Ectodermal cell (in vitro differentiated cells): ENCODE results near the gene GGTA1.
"Not testable (repeated sequence)": the region's sequence is repeated elsewhere in the genome, so short reads cannot be mapped to it uniquely, and the experiment has no call there.

Source experiments
- H3K27ac ChIP-seq: 2 replicates; pipeline ENCODE4 v1.7.0; 2013; ENCODE audit warnings: mild to moderate bottlenecking, low read depth, low read length; ENCODE audit not compliant: insufficient read depth, poor library complexity, severe bottlenecking
- H3K27me3 ChIP-seq: 2 replicates; pipeline ENCODE4 v1.7.0; 2013; ENCODE audit warnings: mild to moderate bottlenecking, low read length; ENCODE audit not compliant: insufficient read depth, control insufficient read depth, poor library complexity, severe bottlenecking
- H3K36me3 ChIP-seq: one replicate; pipeline ENCODE4 v1.7.0; 2013; ENCODE audit warnings: low read length; ENCODE audit not compliant: control insufficient read depth, insufficient read depth
- H3K4me1 ChIP-seq: one replicate; pipeline ENCODE4 v1.7.0; 2013; ENCODE audit warnings: low read length; ENCODE audit not compliant: control insufficient read depth, insufficient read depth
- H3K4me3 ChIP-seq: 2 replicates; pipeline ENCODE4 v1.7.0; 2013; ENCODE audit warnings: low read depth, low read length, control low read depth; ENCODE audit not compliant: insufficient read depth
- H3K9me3 ChIP-seq: 2 replicates; pipeline ENCODE4 v1.7.0; 2013; ENCODE audit warnings: mild to moderate bottlenecking, low read length, moderate library complexity; ENCODE audit not compliant: control insufficient read depth
- WGBS, 2 experiments: methylation state at CpG; one replicate each; pipeline ENCODE4 v1.1.7; 2013; ENCODE audit warnings: missing lambda C conversion rate in 2 of 2; 5-methylcytosine and 5-hydroxymethylcytosine counted together

Gene GGTA1

DNA sequence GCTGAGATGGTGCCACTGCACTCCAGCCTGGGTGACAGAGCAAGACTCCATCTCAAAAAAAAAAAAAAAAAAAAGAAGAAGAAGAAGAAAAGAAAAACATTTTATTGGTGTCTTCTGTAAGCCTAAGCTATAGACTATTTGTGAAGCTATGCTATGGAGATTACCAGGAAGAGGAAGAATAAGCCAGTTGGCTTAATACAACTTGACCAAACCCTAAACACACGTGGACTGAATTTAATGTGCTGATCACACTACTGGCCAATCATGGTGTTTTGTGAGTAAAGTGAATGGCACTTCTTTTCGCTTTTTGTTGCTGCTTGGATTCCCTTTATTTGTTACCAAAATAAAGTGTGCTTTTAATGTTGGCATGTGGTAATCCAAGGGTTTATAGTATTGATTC lies 49.9 kb downstream of the GGTA1 start:
- no peak overlapping the region for H3K27ac ChIP-seq
- WGBS, 2 experiments: 91 to 94% methylated on average over 2 of the region's 2 CpGs
- no peaks in the 10 kb centered on the region for H3K4me1 ChIP-seq
- no peaks in the 10 kb centered on the region for H3K9me3 ChIP-seq
- H3K27me3 ChIP-seq: no peaks in the 10 kb centered on the region
- no peak overlapping the region for H3K4me3 ChIP-seq
- H3K36me3 ChIP-seq: no peaks in the 10 kb centered on the region

DNA sequence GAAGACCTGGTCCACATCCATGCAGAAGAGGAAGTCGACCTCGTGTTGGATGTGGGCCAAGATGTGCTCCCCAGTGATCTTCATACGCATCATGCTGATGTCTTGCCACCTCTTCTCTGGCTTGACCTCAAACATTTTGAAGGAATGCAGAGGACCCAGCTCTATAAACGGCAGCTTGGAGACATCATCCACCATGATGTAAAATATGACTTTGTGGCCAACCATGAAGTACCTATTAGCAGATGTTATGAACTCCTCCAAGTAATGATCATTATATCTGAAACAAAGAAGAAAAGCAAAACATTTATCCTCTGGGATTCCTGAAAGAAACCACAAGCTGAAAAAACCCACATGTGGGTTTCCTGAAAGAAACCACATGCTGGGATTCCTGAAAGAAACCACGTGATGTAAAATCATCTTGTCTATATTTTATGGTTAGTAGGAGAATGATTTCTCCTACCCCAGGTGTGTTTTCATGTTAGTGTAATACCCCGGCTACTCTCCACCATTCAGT lies 52.3 kb downstream of the GGTA1 start:
- 91 to 92% methylated on average over 6 of the region's 6 CpGs for WGBS, 2 experiments
- Histone ChIP-seq H3K9me3 (no peaks in the 10 kb centered on the region), H3K27ac (no peak overlapping the region), H3K36me3 (no peaks in the 10 kb centered on the region), H3K4me3 (no peak overlapping the region), H3K4me1 (no peaks in the 10 kb centered on the region), H3K27me3 (no peaks in the 10 kb centered on the region)

DNA sequence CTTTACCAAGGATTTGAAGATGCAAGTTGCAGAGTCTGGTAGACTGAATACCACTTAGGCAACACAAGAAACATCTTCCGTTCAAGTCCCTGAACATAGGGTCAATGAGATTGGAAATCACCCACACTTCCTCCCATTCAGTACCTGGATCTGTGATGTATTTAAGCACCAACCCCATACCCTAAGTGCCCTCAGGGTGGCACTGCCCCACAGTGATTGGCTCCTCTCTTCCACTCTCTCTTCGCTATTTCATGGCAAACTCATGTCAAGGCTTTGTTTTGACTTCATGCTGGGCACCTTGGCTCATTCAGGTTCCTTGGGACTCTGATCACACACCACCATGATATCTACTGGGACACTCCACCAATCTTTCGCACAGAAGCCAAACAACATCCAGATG lies 53.7 kb downstream of the GGTA1 start:
- no peak overlapping the region for H3K27ac ChIP-seq
- no peaks in the 10 kb centered on the region for H3K36me3 ChIP-seq
- no peaks in the 10 kb centered on the region for H3K4me1 ChIP-seq
- H3K4me3 ChIP-seq: no peak overlapping the region
- no peaks in the 10 kb centered on the region for H3K9me3 ChIP-seq
- WGBS, 2 experiments: 90 to 91% methylated on average over 3 of the region's 3 CpGs
- no peaks in the 10 kb centered on the region for H3K27me3 ChIP-seq

DNA sequence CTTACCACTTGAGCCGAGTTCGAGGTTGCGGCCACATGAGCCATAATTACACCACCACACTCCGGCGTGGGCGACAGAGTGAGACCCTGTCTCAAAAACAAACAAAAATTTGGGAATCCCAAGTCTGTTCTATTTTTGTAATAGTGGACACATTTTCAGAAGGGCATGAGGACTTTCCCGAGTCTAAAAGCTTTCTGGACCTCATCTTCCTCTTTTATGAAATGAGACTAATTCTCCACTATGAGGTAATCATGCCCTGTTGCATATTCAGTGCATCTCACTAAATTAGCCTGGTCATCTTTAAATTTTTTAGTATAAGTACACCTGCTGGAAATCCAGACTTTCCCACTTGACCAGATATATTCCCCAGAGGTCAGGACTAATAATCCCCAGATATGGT lies 55.7 kb downstream of the GGTA1 start:
- WGBS, 2 experiments: 96 to 97% methylated on average over 7 of the region's 7 CpGs
- no peaks in the 10 kb centered on the region for H3K4me1 ChIP-seq
- H3K9me3 ChIP-seq: no peaks in the 10 kb centered on the region
- H3K36me3 ChIP-seq: no peaks in the 10 kb centered on the region
- H3K4me3 ChIP-seq: no peak overlapping the region
- no peak overlapping the region for H3K27ac ChIP-seq
- no peaks in the 10 kb centered on the region for H3K27me3 ChIP-seq

GRCh38 chr9:121441165-121441564 lies 58.5 kb downstream of the GGTA1 start:
- Histone ChIP-seq H3K27ac (no peak overlapping the region), H3K4me3 (no peak overlapping the region), H3K9me3 (no peaks in the 10 kb centered on the region), H3K27me3 (no peaks in the 10 kb centered on the region), H3K4me1 (no peaks in the 10 kb centered on the region), H3K36me3 (no peaks in the 10 kb centered on the region)
- WGBS, 2 experiments: 93 to 94% methylated on average over 1 of the region's 1 CpG

- 89% methylated on average over 8 of the region's 8 CpGs for WGBS, 2 experiments
- Histone ChIP-seq H3K9me3 (no peaks in the 10 kb centered on the region), H3K36me3 (no peaks in the 10 kb centered on the region), H3K4me3 (no peak overlapping the region), H3K4me1 (no peaks in the 10 kb centered on the region), H3K27me3 (no peaks in the 10 kb centered on the region), H3K27ac (no peak overlapping the region)
These were observed 59.7 kb downstream of the GGTA1 start for GRCh38 chr9:121439711-121440664.

DNA sequence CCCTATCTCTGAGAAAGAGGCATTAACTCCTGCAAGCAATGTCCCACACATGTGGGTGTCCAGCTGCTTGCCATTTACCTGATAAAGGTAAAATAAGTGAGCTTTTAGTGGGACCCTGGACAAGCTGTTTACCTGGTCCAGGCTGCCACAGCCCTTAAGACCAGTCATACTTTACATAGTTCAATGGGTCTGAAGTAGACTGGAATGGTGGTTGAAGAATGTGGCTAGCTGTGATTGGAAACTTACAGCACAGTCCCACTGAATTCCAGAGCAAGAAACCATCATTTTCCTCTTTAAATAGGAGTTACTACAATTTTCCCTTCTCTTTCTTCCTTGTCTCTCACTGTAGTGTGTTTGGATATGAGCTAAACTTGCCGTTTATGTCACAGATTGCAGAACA lies 60.6 kb downstream of the GGTA1 start:
- Histone ChIP-seq H3K27ac (no peak overlapping the region), H3K9me3 (no peaks in the 10 kb centered on the region), H3K36me3 (no peaks in the 10 kb centered on the region), H3K4me3 (no peak overlapping the region), H3K4me1 (no peaks in the 10 kb centered on the region), H3K27me3 (no peaks in the 10 kb centered on the region)
- WGBS, 2 experiments: 89 to 100% methylated on average over 1 of the region's 1 CpG

GRCh38 chr9:121437891-121438290 lies 61.8 kb downstream of the GGTA1 start:
- no peaks in the 10 kb centered on the region for H3K36me3 ChIP-seq
- H3K4me1 ChIP-seq: no peaks in the 10 kb centered on the region
- no peaks in the 10 kb centered on the region for H3K9me3 ChIP-seq
- 96 to 100% methylated on average over 2 of the region's 3 CpGs for WGBS, 2 experiments
- H3K27ac ChIP-seq: no peak overlapping the region
- no peak overlapping the region for H3K4me3 ChIP-seq
- no peaks in the 10 kb centered on the region for H3K27me3 ChIP-seq

DNA sequence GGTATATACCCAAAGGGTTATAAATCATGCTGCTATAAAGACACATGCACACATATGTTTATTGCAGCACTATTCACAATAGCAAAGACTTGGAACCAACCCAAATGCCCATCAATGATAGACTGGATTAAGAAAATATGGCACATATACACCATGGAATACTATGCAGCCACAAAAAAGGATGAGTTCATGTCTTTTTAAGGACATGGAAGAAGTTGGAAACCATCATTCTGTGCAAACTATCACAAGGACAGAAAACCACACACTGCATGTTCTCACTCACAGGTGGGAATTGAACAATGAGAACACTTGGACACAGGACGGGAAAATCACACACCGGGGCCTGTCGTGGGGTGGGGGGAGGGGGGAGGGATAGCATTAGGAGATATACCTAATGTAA lies 62.6 kb downstream of the GGTA1 start:
- H3K4me1 ChIP-seq, H3K4me3 ChIP-seq, H3K27ac ChIP-seq, H3K9me3 ChIP-seq, H3K36me3 ChIP-seq, H3K27me3 ChIP-seq: not testable (repeated sequence)
- WGBS, 2 experiments: 100% methylated on average over 3 of the region's 3 CpGs; no CpG with 5 or more reads in 1 of the 2 experiments

DNA sequence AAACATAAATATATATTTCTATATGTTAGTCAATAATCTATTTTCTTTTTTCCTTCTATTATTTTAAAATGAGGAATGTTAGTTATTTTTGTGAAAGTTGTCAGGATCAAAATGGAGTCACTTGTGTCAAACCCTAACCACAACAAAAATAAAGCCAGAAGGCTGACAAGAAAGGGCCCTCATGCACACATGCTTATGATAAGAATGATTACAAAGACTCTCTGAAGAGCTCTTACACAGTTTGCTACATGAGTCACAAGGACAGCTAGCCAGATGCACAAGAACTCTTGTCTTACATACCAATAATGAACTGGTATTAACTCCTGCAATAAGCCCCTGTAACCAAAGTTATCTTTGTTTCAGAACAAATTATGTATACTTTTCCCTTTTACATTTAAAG lies 64.7 kb downstream of the GGTA1 start:
- Histone ChIP-seq H3K4me1 (no peaks in the 10 kb centered on the region), H3K36me3 (no peaks in the 10 kb centered on the region), H3K4me3 (no peak overlapping the region), H3K27ac (no peak overlapping the region), H3K27me3 (no peaks in the 10 kb centered on the region), H3K9me3 (no peaks in the 10 kb centered on the region)
